Neural cell (in vitro differentiated cells): ENCODE results near the gene SLC25A30. TPM values are rescaled to one million over a fixed set of nuclear protein-coding genes. Genes with fewer than 3 reads are reported as not detected.
"Not testable (repeated sequence)": the region's sequence is repeated elsewhere in the genome, so short reads cannot be mapped to it uniquely, and the experiment has no call there.

ENCODE experiments used
- H2AFZ ChIP-seq: fragments of 200-600, 300-800 bp; sonication (generic), shearing (Covaris generic); 2 replicates; pipeline ENCODE4 v1.6.0; 2014; ENCODE audit warnings: low read depth, mild to moderate bottlenecking, antibody characterized with exemption, low read length, moderate library complexity
- H3F3A ChIP-seq: fragments of 200-600 bp; shearing (Covaris generic); 2 replicates; pipeline ENCODE4 v1.6.1; 2016; ENCODE audit warnings: mild to moderate bottlenecking, moderate library complexity, mixed read lengths, antibody characterized with exemption, low read length; ENCODE audit not compliant: insufficient read depth, poor library complexity, severe bottlenecking
- H3K27ac ChIP-seq: fragments of 200-600, 300-800 bp; sonication (generic), shearing (Covaris generic); 2 replicates; pipeline ENCODE4 v1.5.1; 2014; ENCODE audit warnings: mild to moderate bottlenecking, low read length, moderate library complexity
- H3K27me3 ChIP-seq: fragments of 300-800, 200-600 bp; sonication (generic), shearing (Covaris generic); 2 replicates; pipeline ENCODE4 v1.6.0; 2014; ENCODE audit warnings: mild to moderate bottlenecking, low read depth, low read length, moderate library complexity; ENCODE audit not compliant: insufficient read depth
- H3K36me3 ChIP-seq: fragments of 300-800, 200-600 bp; sonication (generic), shearing (Covaris generic); 2 replicates; pipeline ENCODE4 v1.5.1; 2014; ENCODE audit warnings: mild to moderate bottlenecking, antibody characterized with exemption, low read length, moderate library complexity; ENCODE audit not compliant: insufficient read depth
- H3K4me2 ChIP-seq: fragments of 300-800, 200-600 bp; sonication (generic), shearing (Covaris generic); 2 replicates; pipeline ENCODE4 v1.6.0; 2014; ENCODE audit warnings: mild to moderate bottlenecking, low read length
- H3K4me3 ChIP-seq: fragments of 300-800, 200-600 bp; sonication (generic), shearing (Covaris generic); 2 replicates; pipeline ENCODE4 v1.5.1; 2014; ENCODE audit warnings: mild to moderate bottlenecking, low read length, moderate library complexity
- H3K79me2 ChIP-seq: fragments of 200-600 bp; shearing (Covaris generic); replicated peaks from 2 replicates; pipeline ENCODE4 v1.6.0; 2014; ENCODE audit warnings: mild to moderate bottlenecking, low read length, moderate library complexity; ENCODE audit not compliant: insufficient read depth
- H3K9ac ChIP-seq: fragments of 300-800, 200-600 bp; sonication (generic), shearing (Covaris generic); 2 replicates; pipeline ENCODE4 v1.6.1; 2016; ENCODE audit warnings: mild to moderate bottlenecking, low read length, mixed read lengths
- H3K9me2 ChIP-seq: fragments of 200-600 bp; shearing (Covaris generic); 2 replicates; pipeline ENCODE4 v1.6.1; 2016; ENCODE audit warnings: mild to moderate bottlenecking, low read length, mixed read lengths; ENCODE audit not compliant: insufficient read depth
- H3K9me3 ChIP-seq: fragments of 200-600, 300-800 bp; sonication (generic), shearing (Covaris generic); 2 replicates; pipeline ENCODE4 v1.6.1; 2016; ENCODE audit warnings: mild to moderate bottlenecking, mixed run types, low read length, moderate library complexity, mixed read lengths
- H4K20me1 ChIP-seq: fragments of 200-600 bp; shearing (Covaris generic); 2 replicates; pipeline ENCODE4 v1.6.1; 2016; ENCODE audit warnings: mild to moderate bottlenecking, mixed run types; ENCODE audit not compliant: insufficient read depth
- EP300 ChIP-seq: fragments of 450-650 bp; conservative IDR thresholded peaks from 2 replicates; pipeline ENCODE4 v1.6.1; 2014; ENCODE audit warnings: antibody characterized with exemption, mild to moderate bottlenecking, moderate library complexity; ENCODE audit not compliant: poor library complexity, severe bottlenecking
- EZH2 ChIP-seq: fragments of 200-600, 300-800 bp; shearing (Covaris generic), sonication (generic); IDR thresholded peaks from 2 replicates; pipeline ENCODE4 v1.6.1; 2014; ENCODE audit warnings: antibody characterized with exemption, low read length, borderline replicate concordance, mild to moderate bottlenecking; ENCODE audit not compliant: insufficient read depth, poor library complexity, severe bottlenecking
- MXI1 ChIP-seq: fragments of 450-650 bp; conservative IDR thresholded peaks from 2 replicates; pipeline ENCODE4 v1.6.1; 2014; ENCODE audit warnings: antibody characterized with exemption, mild to moderate bottlenecking; ENCODE audit not compliant: poor library complexity, severe bottlenecking
- POLR2AphosphoS5 ChIP-seq: IDR thresholded peaks from 2 replicates; pipeline ENCODE4 v1.6.1; 2012
- RAD21 ChIP-seq: fragments of 450-650 bp; conservative IDR thresholded peaks from 2 replicates; pipeline ENCODE4 v1.6.1; 2014; ENCODE audit warnings: antibody characterized with exemption, mild to moderate bottlenecking, moderate library complexity
- SMC3 ChIP-seq: fragments of 450-650 bp; conservative IDR thresholded peaks from 2 replicates; pipeline ENCODE4 v1.6.1; 2014; ENCODE audit warnings: antibody characterized with exemption, mild to moderate bottlenecking, moderate library complexity; ENCODE audit not compliant: poor library complexity
- TAF1 ChIP-seq: IDR thresholded peaks from 2 replicates; pipeline ENCODE4 v1.6.1; 2012; ENCODE audit warnings: low read depth
- polyA plus RNA-seq: library from polyadenylated mRNA; depleted of rRNA; stranded (reverse); fragments of >200 nt; gene quantifications from 2 replicates; pipeline ENCODE4 v1.2.3, GENCODE V29; 2014
- TF ChIP-seq, protein P1 (sequence below): IDR thresholded peaks from 2 replicates; pipeline ENCODE4 v1.6.1; 2012; ENCODE audit warnings: borderline replicate concordance
- TF ChIP-seq, protein P2 (sequence below): fragments of 450-650 bp; IDR thresholded peaks from 2 replicates; pipeline ENCODE4 v1.5.1; 2014; ENCODE audit warnings: antibody characterized with exemption, mild to moderate bottlenecking, moderate library complexity; ENCODE audit not compliant: poor library complexity, severe bottlenecking

SLC25A30 gene
- polyA plus RNA-seq, 1 donor from 2014 or later = 4.9 TPM

DNA sequence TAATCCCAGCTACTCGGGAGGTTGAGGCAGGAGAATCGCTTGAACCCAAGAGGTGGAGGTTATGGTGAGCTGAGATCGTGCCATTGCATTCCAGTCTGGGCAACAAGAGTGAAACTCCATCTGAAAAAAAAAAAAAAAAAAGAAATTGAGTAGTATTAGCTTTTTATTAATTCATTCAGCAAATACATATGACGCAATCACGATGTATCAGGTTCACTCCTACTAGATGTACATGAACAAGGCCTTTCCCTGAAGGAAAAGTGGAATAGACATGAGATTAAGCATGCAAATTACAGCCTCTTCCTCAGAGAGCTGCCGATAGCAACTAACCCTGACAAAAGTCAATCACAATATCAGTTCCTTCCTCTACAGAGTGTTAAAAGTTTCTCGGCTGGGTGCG is 68.0 kb downstream of the SLC25A30 start:
- Histone ChIP-seq H3K27ac (no peak overlapping the region), H3K4me2 (no peak overlapping the region), H3K9me3 (no peaks in the 10 kb centered on the region), H3K9ac (no peak overlapping the region), H3K27me3 (no peaks in the 10 kb centered on the region), H3K79me2 (no peaks in the 10 kb centered on the region), H3K36me3 (no peaks in the 10 kb centered on the region), H3F3A (no peaks in the 10 kb centered on the region), H3K9me2 (no peaks in the 10 kb centered on the region), H2AFZ (no peak overlapping the region), H3K4me3 (no peak overlapping the region), H4K20me1 (no peaks in the 10 kb centered on the region)
- TF ChIP-seq EZH2 (no peak), SMC3 (no peak), POLR2AphosphoS5 (no peak), EP300 (no peak), TAF1 (no peak), MXI1 (no peak), RAD21 (no peak)
- TF ChIP-seq, protein P1, sequence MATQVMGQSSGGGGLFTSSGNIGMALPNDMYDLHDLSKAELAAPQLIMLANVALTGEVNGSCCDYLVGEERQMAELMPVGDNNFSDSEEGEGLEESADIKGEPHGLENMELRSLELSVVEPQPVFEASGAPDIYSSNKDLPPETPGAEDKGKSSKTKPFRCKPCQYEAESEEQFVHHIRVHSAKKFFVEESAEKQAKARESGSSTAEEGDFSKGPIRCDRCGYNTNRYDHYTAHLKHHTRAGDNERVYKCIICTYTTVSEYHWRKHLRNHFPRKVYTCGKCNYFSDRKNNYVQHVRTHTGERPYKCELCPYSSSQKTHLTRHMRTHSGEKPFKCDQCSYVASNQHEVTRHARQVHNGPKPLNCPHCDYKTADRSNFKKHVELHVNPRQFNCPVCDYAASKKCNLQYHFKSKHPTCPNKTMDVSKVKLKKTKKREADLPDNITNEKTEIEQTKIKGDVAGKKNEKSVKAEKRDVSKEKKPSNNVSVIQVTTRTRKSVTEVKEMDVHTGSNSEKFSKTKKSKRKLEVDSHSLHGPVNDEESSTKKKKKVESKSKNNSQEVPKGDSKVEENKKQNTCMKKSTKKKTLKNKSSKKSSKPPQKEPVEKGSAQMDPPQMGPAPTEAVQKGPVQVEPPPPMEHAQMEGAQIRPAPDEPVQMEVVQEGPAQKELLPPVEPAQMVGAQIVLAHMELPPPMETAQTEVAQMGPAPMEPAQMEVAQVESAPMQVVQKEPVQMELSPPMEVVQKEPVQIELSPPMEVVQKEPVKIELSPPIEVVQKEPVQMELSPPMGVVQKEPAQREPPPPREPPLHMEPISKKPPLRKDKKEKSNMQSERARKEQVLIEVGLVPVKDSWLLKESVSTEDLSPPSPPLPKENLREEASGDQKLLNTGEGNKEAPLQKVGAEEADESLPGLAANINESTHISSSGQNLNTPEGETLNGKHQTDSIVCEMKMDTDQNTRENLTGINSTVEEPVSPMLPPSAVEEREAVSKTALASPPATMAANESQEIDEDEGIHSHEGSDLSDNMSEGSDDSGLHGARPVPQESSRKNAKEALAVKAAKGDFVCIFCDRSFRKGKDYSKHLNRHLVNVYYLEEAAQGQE = no peak
- TF ChIP-seq, protein P2, sequence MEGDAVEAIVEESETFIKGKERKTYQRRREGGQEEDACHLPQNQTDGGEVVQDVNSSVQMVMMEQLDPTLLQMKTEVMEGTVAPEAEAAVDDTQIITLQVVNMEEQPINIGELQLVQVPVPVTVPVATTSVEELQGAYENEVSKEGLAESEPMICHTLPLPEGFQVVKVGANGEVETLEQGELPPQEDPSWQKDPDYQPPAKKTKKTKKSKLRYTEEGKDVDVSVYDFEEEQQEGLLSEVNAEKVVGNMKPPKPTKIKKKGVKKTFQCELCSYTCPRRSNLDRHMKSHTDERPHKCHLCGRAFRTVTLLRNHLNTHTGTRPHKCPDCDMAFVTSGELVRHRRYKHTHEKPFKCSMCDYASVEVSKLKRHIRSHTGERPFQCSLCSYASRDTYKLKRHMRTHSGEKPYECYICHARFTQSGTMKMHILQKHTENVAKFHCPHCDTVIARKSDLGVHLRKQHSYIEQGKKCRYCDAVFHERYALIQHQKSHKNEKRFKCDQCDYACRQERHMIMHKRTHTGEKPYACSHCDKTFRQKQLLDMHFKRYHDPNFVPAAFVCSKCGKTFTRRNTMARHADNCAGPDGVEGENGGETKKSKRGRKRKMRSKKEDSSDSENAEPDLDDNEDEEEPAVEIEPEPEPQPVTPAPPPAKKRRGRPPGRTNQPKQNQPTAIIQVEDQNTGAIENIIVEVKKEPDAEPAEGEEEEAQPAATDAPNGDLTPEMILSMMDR = no peak

DNA sequence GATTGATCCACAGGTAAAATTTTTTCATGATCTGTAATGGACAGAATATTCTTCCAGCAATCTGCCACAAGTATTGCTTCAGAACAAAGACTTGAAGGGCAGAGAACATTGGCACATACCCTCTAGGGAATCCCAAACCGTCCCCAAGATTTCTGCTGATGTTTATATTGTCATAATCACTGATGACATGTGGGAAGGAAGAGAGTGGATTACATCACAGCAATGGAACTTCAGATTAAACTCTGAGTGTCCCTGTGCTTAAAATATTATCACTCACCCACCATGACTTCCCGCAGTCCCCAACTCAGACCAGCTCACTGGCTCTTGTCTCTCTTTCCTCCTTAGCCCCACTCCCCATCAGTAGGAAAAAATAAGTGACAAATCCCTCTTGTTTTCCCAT is 68.7 kb downstream of the SLC25A30 start:
- Histone ChIP-seq H3K4me3 (no peak overlapping the region), H3K27ac (no peak overlapping the region), H3K36me3 (no peaks in the 10 kb centered on the region), H2AFZ (no peak overlapping the region), H3K9me3 (no peaks in the 10 kb centered on the region), H3K27me3 (no peaks in the 10 kb centered on the region), H3K4me2 (no peak overlapping the region), H4K20me1 (no peaks in the 10 kb centered on the region), H3K9me2 (no peaks in the 10 kb centered on the region), H3F3A (no peaks in the 10 kb centered on the region), H3K79me2 (no peaks in the 10 kb centered on the region), H3K9ac (no peak overlapping the region)
- TF ChIP-seq EP300 (no peak), TAF1 (no peak), RAD21 (no peak), SMC3 (no peak), MXI1 (no peak), POLR2AphosphoS5 (no peak)
- TF ChIP-seq, protein P1 = no peak
- TF ChIP-seq, protein P2 = no peak

DNA sequence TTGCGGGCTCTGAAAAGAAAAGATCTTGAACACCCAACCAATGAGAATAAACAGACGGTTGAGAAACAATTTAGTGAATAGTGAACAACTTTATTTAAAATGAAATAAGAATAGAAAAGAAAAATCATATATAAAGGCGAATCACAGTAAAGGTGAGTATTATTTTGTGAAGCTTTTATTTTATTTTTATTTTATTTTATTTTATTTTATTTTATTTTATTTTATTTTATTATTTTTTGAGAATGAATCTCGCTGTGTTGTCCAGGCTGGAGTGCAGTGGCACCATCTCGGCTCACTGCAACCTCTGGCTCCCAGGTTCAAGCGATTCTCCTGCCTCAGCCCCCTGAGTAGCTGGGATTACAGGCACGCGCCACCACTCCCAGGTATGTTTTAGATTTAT is 74.1 kb downstream of the SLC25A30 start:
- not testable (repeated sequence) for H3K4me3 ChIP-seq, H4K20me1 ChIP-seq, H3K9ac ChIP-seq, H3K9me2 ChIP-seq, H3K4me2 ChIP-seq, H3F3A ChIP-seq, H3K9me3 ChIP-seq, H3K27ac ChIP-seq, H3K36me3 ChIP-seq, H3K27me3 ChIP-seq, H2AFZ ChIP-seq
- H3K79me2 ChIP-seq = peaks cover 28% of the 10 kb centered on the region
